Measurements from ENCODE around the gene P2RY1.

- TF ChIP-seq GATA2 (IDR thresholded peaks at IDR 0.05; ENCODE audit: low read depth, low read length) (no peak), GATA3 (IDR thresholded peaks at IDR 0.05; ENCODE audit: low read depth, low read length) (no peak)
Measured at GRCh38 chr3:152842413-152842812, 7.5 kb downstream of the P2RY1 start.
